ENCODE data around the gene PARVB. TPM values are rescaled to one million over a fixed set of nuclear protein-coding genes. Genes with fewer than 3 reads are reported as not detected.
A peak's percentile ranks its signal among the peaks of the same experiment; 100 is the strongest.

Gene PARVB
- total and polyA plus RNA-seq, 9 donors: 12.3 to 62.9 (median 39.1) TPM

- no peak overlapping the region for H3K27ac ChIP-seq
- no peaks in the 10 kb centered on the region for H3K36me3 ChIP-seq
- H3K27me3 ChIP-seq: no peaks in the 10 kb centered on the region
- H3K9me3 ChIP-seq: no peaks in the 10 kb centered on the region
- 70 to 74% (median 70%) methylated on average over 12 of the region's 12 CpGs for WGBS, 3 donors
- H3K4me1 ChIP-seq (ENCODE audit: insufficient read depth): peaks cover 7% of the 10 kb centered on the region
- H3K4me3 ChIP-seq: no peak overlapping the region
- intact Hi-C loops (cut with DNase I): no loop called here
- DNase-seq: no peak
- TF ChIP-seq EP300 (IDR thresholded peaks at IDR 0.05): no peak
- TF ChIP-seq CTCF (IDR thresholded peaks at IDR 0.05): no peak
- no peak for TF ChIP-seq POLR2A (IDR thresholded peaks at IDR 0.05)
Observed at GRCh38 chr22:44147008-44147645, 123.0 kb downstream of the PARVB start.

- no peak overlapping the region for H3K4me3 ChIP-seq
- no peak for DNase-seq
- H3K27ac ChIP-seq: no peak overlapping the region
- H3K4me1 ChIP-seq (ENCODE audit: insufficient read depth): peaks cover 4% of the 10 kb centered on the region
- TF ChIP-seq POLR2A (IDR thresholded peaks at IDR 0.05) (no peak), EP300 (IDR thresholded peaks at IDR 0.05) (no peak), CTCF (IDR thresholded peaks at IDR 0.05) (no peak)
- no peaks in the 10 kb centered on the region for H3K27me3 ChIP-seq
- WGBS, 3 donors: 64 to 72% (median 68%) methylated on average over 27 of the region's 27 CpGs
- no peaks in the 10 kb centered on the region for H3K36me3 ChIP-seq
- H3K9me3 ChIP-seq: no peaks in the 10 kb centered on the region
- intact Hi-C loops (cut with DNase I): no loop called here
Observed at GRCh38 chr22:44147821-44148574, 123.9 kb downstream of the PARVB start.

- TF ChIP-seq CTCF (IDR thresholded peaks at IDR 0.05) (no peak), POLR2A (IDR thresholded peaks at IDR 0.05) (no peak), EP300 (IDR thresholded peaks at IDR 0.05) (no peak)
- intact Hi-C loops (cut with DNase I): no loop called here
- 12 to 15% (median 15%) methylated on average over 4 of the region's 4 CpGs for whole genome bisulfite sequencing, 3 donors
Observed at GRCh38 chr22:44151676-44152075, 127.6 kb downstream of the PARVB start.

GRCh38 chr22:44153710-44154109 lies 129.6 kb downstream of the PARVB start:
- Histone ChIP-seq H3K9me3 (no peaks in the 10 kb centered on the region), H3K27me3 (no peaks in the 10 kb centered on the region), H3K4me1 (ENCODE audit: insufficient read depth) (no peaks in the 10 kb centered on the region), H3K4me3 (no peak overlapping the region), H3K36me3 (no peaks in the 10 kb centered on the region), H3K27ac (no peak overlapping the region)
- TF ChIP-seq EP300 (IDR thresholded peaks at IDR 0.05): no peak
- TF ChIP-seq CTCF (IDR thresholded peaks at IDR 0.05): no peak
- DNase-seq: no peak
- 78 to 89% (median 82%) methylated on average over 10 of the region's 10 CpGs for WGBS, 3 donors
- intact Hi-C loops (cut with DNase I): no loop called here

More at GRCh38 chr22:44151676-44152075, 127.6 kb downstream of the PARVB start:
- Histone ChIP-seq H3K9me3 (no peaks in the 10 kb centered on the region), H3K4me3 (no peak overlapping the region), H3K27me3 (no peaks in the 10 kb centered on the region), H3K4me1 (ENCODE audit: insufficient read depth) (no peaks in the 10 kb centered on the region), H3K27ac (no peak overlapping the region), H3K36me3 (no peaks in the 10 kb centered on the region)
- DNase-seq: peak in 4 of 5 donors; percentile 36 to 66 (median 46)
